ENCODE measurements around the gene ATP13A4. TPM values are rescaled to one million over a fixed set of nuclear protein-coding genes. Genes with fewer than 3 reads are reported as not detected.

ATP13A4 gene, protein sequence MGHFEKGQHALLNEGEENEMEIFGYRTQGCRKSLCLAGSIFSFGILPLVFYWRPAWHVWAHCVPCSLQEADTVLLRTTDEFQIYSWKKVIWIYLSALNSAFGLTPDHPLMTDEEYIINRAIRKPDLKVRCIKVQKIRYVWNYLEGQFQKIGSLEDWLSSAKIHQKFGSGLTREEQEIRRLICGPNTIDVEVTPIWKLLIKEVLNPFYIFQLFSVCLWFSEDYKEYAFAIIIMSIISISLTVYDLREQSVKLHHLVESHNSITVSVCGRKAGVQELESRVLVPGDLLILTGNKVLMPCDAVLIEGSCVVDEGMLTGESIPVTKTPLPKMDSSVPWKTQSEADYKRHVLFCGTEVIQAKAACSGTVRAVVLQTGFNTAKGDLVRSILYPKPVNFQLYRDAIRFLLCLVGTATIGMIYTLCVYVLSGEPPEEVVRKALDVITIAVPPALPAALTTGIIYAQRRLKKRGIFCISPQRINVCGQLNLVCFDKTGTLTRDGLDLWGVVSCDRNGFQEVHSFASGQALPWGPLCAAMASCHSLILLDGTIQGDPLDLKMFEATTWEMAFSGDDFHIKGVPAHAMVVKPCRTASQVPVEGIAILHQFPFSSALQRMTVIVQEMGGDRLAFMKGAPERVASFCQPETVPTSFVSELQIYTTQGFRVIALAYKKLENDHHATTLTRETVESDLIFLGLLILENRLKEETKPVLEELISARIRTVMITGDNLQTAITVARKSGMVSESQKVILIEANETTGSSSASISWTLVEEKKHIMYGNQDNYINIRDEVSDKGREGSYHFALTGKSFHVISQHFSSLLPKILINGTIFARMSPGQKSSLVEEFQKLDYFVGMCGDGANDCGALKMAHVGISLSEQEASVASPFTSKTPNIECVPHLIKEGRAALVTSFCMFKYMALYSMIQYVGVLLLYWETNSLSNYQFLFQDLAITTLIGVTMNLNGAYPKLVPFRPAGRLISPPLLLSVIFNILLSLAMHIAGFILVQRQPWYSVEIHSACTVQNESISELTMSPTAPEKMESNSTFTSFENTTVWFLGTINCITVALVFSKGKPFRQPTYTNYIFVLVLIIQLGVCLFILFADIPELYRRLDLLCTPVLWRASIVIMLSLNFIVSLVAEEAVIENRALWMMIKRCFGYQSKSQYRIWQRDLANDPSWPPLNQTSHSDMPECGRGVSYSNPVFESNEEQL
- total RNA-seq = 10 to 100 TPM in 1 of 2 donors, 1 to 10 TPM in 1; 7.9 to 14.3 TPM

DNA sequence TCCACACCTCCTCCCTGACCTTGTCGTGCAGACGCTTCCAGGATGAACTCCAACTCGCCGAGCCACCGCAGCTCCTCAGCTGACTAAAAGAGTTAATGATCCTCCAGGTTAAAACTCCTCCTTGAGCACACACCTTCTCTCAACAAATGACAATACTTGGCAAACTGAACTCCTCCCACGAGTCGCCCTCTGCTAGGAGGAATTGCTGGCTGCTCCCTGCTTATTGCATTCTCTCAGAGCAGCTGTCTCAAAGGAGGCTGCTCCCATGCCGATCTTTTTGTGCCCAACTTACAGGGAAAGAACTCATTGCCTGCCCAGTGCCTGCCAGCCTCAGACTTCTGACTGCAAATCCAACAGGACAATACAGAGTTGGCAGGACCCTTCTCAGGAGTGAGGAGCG is at the start of gene ATP13A4:
Gene ATP13A4 (minus strand): TSS at position 85 of the 400 bp plus-strand sequence. CDS start 96 bp downstream, outside the sequence.
- peak; percentile 23 to 56 (median 48) for DNase-seq
- peak within 1 kb of the TSS; percentile 50 to 70 (median 64) for H3K27ac ChIP-seq
- WGBS, 2 donors = 13 to 20% methylated on average over 7 to 9 of the region's 9 CpGs
- peaks cover 18% of the 10 kb centered on the region for H3K4me1 ChIP-seq
- H3K4me3 ChIP-seq = no peak within 1 kb of the TSS
- intact Hi-C loops (cut with DNase I) = no loop called here
- H3K9me3 ChIP-seq = no peaks in the 10 kb centered on the region
- H3K36me3 ChIP-seq (replicated peaks in 1 of 2; ENCODE audit: insufficient read depth in 1 of 2, low read depth in 2 of 2) = no peaks in the 10 kb centered on the region
- peak; percentile 52 for ATAC-seq
- no peaks in the 10 kb centered on the region for H3K27me3 ChIP-seq
- TF ChIP-seq POLR2A (IDR thresholded peaks at IDR 0.05) = peak in 2 of 3 donors; percentile 26 to 62
- TF ChIP-seq, protein P1, sequence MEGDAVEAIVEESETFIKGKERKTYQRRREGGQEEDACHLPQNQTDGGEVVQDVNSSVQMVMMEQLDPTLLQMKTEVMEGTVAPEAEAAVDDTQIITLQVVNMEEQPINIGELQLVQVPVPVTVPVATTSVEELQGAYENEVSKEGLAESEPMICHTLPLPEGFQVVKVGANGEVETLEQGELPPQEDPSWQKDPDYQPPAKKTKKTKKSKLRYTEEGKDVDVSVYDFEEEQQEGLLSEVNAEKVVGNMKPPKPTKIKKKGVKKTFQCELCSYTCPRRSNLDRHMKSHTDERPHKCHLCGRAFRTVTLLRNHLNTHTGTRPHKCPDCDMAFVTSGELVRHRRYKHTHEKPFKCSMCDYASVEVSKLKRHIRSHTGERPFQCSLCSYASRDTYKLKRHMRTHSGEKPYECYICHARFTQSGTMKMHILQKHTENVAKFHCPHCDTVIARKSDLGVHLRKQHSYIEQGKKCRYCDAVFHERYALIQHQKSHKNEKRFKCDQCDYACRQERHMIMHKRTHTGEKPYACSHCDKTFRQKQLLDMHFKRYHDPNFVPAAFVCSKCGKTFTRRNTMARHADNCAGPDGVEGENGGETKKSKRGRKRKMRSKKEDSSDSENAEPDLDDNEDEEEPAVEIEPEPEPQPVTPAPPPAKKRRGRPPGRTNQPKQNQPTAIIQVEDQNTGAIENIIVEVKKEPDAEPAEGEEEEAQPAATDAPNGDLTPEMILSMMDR (IDR thresholded peaks at IDR 0.05) = no peak

DNA sequence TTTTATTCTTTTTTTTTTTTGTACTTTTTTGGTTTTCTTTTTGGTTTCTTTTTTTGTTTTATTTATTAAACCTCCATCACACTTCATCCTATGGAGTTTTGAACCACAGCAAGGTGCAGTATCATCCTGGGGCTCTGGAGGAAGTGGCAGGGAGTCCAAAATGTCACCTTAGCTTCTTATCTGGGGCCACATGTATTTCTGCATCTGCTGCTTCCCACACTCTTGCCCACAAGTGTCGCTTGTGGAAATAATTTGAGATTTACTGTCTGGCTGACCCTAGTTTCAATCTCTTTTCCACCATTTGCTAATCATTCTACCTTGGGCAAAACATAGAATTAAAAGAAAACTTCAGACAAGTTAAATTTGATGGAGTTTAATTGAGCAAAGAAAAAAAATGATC is 44.7 kb upstream of the ATP13A4 start:
- Histone ChIP-seq H3K27me3 (no peaks in the 10 kb centered on the region), H3K4me3 (no peak overlapping the region), H3K36me3 (replicated peaks in 1 of 2; ENCODE audit: insufficient read depth in 1 of 2, low read depth in 2 of 2) (no peaks in the 10 kb centered on the region), H3K9me3 (no peaks in the 10 kb centered on the region), H3K4me1 (peaks cover 11% of the 10 kb centered on the region), H3K27ac (no peak overlapping the region)
- no peak for ATAC-seq
- TF ChIP-seq POLR2A (IDR thresholded peaks at IDR 0.05) = no peak
- TF ChIP-seq, protein P1 (IDR thresholded peaks at IDR 0.05) = no peak
- no peak for DNase-seq
- intact Hi-C loops (cut with DNase I) = no loop called here
- 26 to 38% methylated on average over 1 of the region's 1 CpG for WGBS, 2 donors

DNA sequence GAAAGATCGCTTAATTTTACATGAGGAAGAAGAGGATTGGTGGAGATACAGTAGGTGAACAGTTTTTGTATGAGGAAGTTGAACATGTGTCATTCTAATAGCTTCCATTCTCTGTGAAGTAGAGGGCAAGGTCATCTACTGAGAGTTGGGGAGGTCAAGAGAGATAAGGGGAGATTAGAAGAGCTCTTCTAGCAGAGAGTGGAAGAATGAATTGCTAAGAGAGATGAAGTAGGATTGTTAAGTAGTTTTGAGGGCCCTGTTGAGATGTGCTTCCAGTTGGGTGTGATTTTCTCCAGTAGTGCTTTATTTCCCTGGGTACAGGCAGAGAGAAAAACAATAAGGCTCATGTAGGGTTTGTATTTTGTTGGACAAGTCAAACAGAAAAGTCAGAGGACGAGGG is 43.5 kb upstream of the ATP13A4 start:
- no peak overlapping the region for H3K27ac ChIP-seq
- DNase-seq = no peak
- H3K4me1 ChIP-seq = peaks cover 16% of the 10 kb centered on the region
- intact Hi-C loops (cut with DNase I) = no loop called here
- no peaks in the 10 kb centered on the region for H3K9me3 ChIP-seq
- H3K4me3 ChIP-seq = no peak overlapping the region
- TF ChIP-seq, protein P1 (IDR thresholded peaks at IDR 0.05) = no peak
- no peak for TF ChIP-seq POLR2A (IDR thresholded peaks at IDR 0.05)
- ATAC-seq = no peak
- no peaks in the 10 kb centered on the region for H3K27me3 ChIP-seq
- WGBS, 2 donors = 86 to 92% methylated on average over 2 of the region's 2 CpGs
- no peaks in the 10 kb centered on the region for H3K36me3 ChIP-seq (replicated peaks in 1 of 2; ENCODE audit: insufficient read depth in 1 of 2, low read depth in 2 of 2)

DNA sequence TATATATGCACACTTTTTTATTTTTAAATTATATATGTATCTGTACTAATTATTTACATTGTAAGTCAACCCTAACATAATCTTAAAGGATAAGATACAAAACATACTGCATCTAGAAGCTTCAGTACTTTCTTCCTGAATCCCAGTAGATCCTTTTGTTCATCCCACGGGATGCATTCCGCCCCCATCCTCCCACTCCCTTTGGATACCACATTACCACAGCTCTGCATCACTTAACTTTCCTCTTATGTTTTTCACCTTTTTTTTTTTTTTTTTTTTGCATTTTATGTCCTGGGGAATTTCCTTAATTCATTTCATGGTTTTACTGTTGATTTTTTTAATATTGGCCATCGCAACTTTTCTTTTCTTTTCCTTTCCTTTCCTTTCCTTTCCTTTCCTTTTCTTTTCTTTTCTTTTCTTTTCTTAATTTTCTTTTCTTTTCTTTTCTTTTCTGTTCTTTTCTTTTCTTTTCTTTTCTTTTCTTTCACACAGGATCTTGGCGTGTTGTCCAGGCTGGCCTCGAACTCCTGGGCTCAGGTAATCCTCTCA is 41.3 kb upstream of the ATP13A4 start:
- intact Hi-C loops (cut with DNase I) = no loop called here
- no peaks in the 10 kb centered on the region for H3K9me3 ChIP-seq
- H3K4me1 ChIP-seq = peaks cover 21% of the 10 kb centered on the region
- DNase-seq (no peak), ATAC-seq (no peak)
- H3K4me3 ChIP-seq = no peak overlapping the region
- no peak overlapping the region for H3K27ac ChIP-seq
- whole genome bisulfite sequencing, 2 donors = 92 to 94% methylated on average over 5 of the region's 5 CpGs
- H3K36me3 ChIP-seq (replicated peaks in 1 of 2; ENCODE audit: insufficient read depth in 1 of 2, low read depth in 2 of 2) = no peaks in the 10 kb centered on the region
- no peaks in the 10 kb centered on the region for H3K27me3 ChIP-seq
- TF ChIP-seq, protein P1 (IDR thresholded peaks at IDR 0.05) = no peak
- TF ChIP-seq POLR2A (IDR thresholded peaks at IDR 0.05) = no peak
